ENCODE measurements around the gene SDF2.

- TF ChIP-seq CTCF (IDR thresholded peaks at IDR 0.05 in 8 of 11, conservative IDR thresholded peaks at IDR 0.05 in 3 of 11): no peak
- no peak for TF ChIP-seq POLR2A (IDR thresholded peaks at IDR 0.05)
Observed at GRCh38 chr17:28667870-28668269, 6.2 kb upstream of the SDF2 start.
